Peyer's patch (tissue), 4 donors: ENCODE data around the gene EXOC3.

Experiments used
- POLR2A ChIP-seq, 2 donors: fragments of 450-650 bp; IDR thresholded peaks; one replicate each; pipeline ENCODE4 v1.5.1; 2017; ENCODE audit warnings: antibody characterized with exemption in 2 of 2, mild to moderate bottlenecking in 2 of 2, moderate library complexity in 2 of 2
- TF ChIP-seq, protein P1 (sequence below), 6 experiments: fragments of 450-650 bp in 4 of 6; fragments of 200-600 bp in 2 of 6; sonication (generic) in 1 of 6; IDR thresholded peaks; one replicate each; pipeline ENCODE4 v1.5.1; 2017 to 2019; ENCODE audit warnings: antibody characterized with exemption in 6 of 6, mild to moderate bottlenecking in 3 of 6, moderate library complexity in 1 of 6

DNA sequence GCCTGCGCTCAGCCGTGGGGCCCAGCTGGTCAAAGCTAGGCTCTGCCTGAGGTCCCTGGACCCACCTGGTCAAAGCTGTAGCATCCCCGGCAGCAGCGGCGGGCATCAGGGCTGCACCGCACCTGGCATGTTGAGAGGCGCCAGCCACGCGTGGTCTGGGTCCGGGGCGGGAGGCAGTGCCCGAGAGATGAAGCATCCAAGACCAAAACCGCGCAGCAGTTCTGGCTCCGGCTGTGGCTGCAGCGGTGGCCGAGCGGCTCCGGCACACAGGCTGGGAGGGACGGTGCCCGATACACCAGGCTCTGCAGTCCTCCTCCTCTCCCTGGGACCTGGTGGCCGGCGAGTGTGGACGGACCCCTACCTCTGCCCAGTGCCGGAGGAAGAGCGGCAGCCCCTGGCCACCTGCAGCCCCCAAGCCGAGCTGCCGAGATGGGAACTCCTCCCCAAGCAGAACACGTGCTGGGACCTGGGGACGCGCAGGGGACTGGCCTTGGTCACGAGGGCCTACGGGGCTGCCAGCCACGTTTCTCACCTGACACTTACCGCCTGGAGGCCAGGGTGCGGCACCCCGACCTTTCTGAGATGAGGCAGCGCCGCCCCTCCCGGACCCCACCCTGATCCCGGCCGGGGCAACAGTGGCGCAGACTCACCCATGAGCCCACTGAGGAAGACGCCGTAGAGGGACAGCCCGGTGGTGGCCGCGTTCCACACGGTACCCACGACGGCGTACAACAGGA is 48.3 kb downstream of the EXOC3 start:
- no peak for TF ChIP-seq POLR2A (IDR thresholded peaks at IDR 0.05)
- TF ChIP-seq, protein P1, sequence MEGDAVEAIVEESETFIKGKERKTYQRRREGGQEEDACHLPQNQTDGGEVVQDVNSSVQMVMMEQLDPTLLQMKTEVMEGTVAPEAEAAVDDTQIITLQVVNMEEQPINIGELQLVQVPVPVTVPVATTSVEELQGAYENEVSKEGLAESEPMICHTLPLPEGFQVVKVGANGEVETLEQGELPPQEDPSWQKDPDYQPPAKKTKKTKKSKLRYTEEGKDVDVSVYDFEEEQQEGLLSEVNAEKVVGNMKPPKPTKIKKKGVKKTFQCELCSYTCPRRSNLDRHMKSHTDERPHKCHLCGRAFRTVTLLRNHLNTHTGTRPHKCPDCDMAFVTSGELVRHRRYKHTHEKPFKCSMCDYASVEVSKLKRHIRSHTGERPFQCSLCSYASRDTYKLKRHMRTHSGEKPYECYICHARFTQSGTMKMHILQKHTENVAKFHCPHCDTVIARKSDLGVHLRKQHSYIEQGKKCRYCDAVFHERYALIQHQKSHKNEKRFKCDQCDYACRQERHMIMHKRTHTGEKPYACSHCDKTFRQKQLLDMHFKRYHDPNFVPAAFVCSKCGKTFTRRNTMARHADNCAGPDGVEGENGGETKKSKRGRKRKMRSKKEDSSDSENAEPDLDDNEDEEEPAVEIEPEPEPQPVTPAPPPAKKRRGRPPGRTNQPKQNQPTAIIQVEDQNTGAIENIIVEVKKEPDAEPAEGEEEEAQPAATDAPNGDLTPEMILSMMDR (IDR thresholded peaks at IDR 0.05), result no peak
